Measurements from ENCODE around the gene DSP.
A peak's percentile ranks its signal among the peaks of the same experiment; 100 is the strongest.

The DSP gene

GRCh38 chr6:7615611-7616383, 74.3 kb downstream of the DSP start:
- peak; percentile 74 for DNase-seq

GRCh38 chr6:7617801-7618764, 76.6 kb downstream of the DSP start:
- no peak for DNase-seq

- no peak for DNase-seq
These were observed 80.3 kb downstream of the DSP start for GRCh38 chr6:7621761-7622160.

GRCh38 chr6:7624796-7625710, 83.6 kb downstream of the DSP start:
- no peak for DNase-seq

GRCh38 chr6:7628479-7628878, 87.0 kb downstream of the DSP start:
- DNase-seq = no peak

- DNase-seq = no peak
These were observed 87.4 kb downstream of the DSP start for GRCh38 chr6:7628909-7629308.

GRCh38 chr6:7629321-7629720, 87.8 kb downstream of the DSP start:
- no peak for DNase-seq

GRCh38 chr6:7630792-7631191, 89.3 kb downstream of the DSP start:
- DNase-seq = no peak

GRCh38 chr6:7631466-7631865, 90.0 kb downstream of the DSP start:
- DNase-seq = no peak

GRCh38 chr6:7632501-7633290, 91.2 kb downstream of the DSP start:
- DNase-seq = no peak

GRCh38 chr6:7633361-7633760, 91.9 kb downstream of the DSP start:
- DNase-seq = no peak

- DNase-seq = no peak
These were observed 94.7 kb downstream of the DSP start for GRCh38 chr6:7636151-7636550.

Measured in NCI-H82 (cell line).